Esophagus squamous epithelium (tissue), 5 donors: Measurements from ENCODE around the gene PRDM2. TPM values are rescaled to one million over a fixed set of nuclear protein-coding genes. Genes with fewer than 3 reads are reported as not detected.

Source experiments
- DNase-seq: peaks from one replicate; lab custom pipeline; 2025; lab: John Stamatoyannopoulos, UW
- H3K27ac ChIP-seq, 4 donors: fragments of 200-600 bp; sonication (generic); one replicate each; pipeline ENCODE4 v1.5.1; 2016 to 2019; ENCODE audit warnings: mild to moderate bottlenecking in 1 of 4
- H3K27me3 ChIP-seq, 4 donors: fragments of 200-600 bp; sonication (generic); 1 replicate in 3 of 4; 2 replicates in 1 of 4; pipeline versions ENCODE4 v1.5.1 to v1.6.0; 2017 to 2021; ENCODE audit warnings: antibody characterized with exemption in 1 of 4
- H3K36me3 ChIP-seq, 3 donors: fragments of 200-600 bp; sonication (generic); one replicate each; pipeline ENCODE4 v1.5.1; 2016 to 2019
- H3K4me1 ChIP-seq, 3 donors: fragments of 200-600 bp; sonication (generic); one replicate each; pipeline ENCODE4 v1.5.1; 2017 to 2019
- H3K4me3 ChIP-seq, 4 donors: fragments of 200-600 bp; sonication (generic); 1 replicate in 3 of 4; 2 replicates in 1 of 4; pipeline ENCODE4 v1.5.1; 2016 to 2019; ENCODE audit warnings: mild to moderate bottlenecking in 2 of 4, moderate library complexity in 1 of 4
- H3K9me3 ChIP-seq, 3 donors: fragments of 200-600 bp; sonication (generic); one replicate each; pipeline ENCODE4 v1.5.1; 2016 to 2019
- CTCF ChIP-seq, 6 experiments: fragments of 450-650 bp in 4 of 6; fragments of 200-600 bp in 2 of 6; sonication (generic) in 2 of 6; IDR thresholded peaks; one replicate each; pipeline ENCODE4 v1.5.1; 2016 to 2019; ENCODE audit warnings: antibody characterized with exemption in 6 of 6, mild to moderate bottlenecking in 4 of 6, moderate library complexity in 4 of 6
- POLR2A ChIP-seq, 4 donors: fragments of 450-650 bp; IDR thresholded peaks; one replicate each; pipeline ENCODE4 v1.6.1; 2017; ENCODE audit warnings: antibody characterized with exemption in 4 of 4, mild to moderate bottlenecking in 4 of 4, moderate library complexity in 3 of 4
- WGBS, 2 donors: methylation state at CpG; one replicate each; pipeline ENCODE4 v1.1.5; 2018; 5-methylcytosine and 5-hydroxymethylcytosine counted together
- intact Hi-C: fragments of 100-400 bp; cut with DNase I; formaldehyde crosslinking; loops from one replicate; pipeline ENCODE4 v1.15.0; 2022
- total RNA-seq, 4 donors: library from RNA; depleted of rRNA; stranded (reverse); fragments of >200 nt; gene quantifications; one replicate each; pipeline ENCODE4 v1.1.0, GENCODE V29; 2016
- donor health status: DM: yes; HTN: yes; CAD: no.

PRDM2 gene
- total RNA-seq, 4 donors from 2014 or later: 19.2 to 37.4 (median 26.2) TPM

GRCh38 chr1:13774121-13774520 is 74.1 kb downstream of the PRDM2 start:
- Histone ChIP-seq H3K27ac (no peak overlapping the region), H3K4me1 (peaks cover 0 to 10% (median 0%) of the 10 kb centered on the region in 3 donors), H3K27me3 (no peaks in the 10 kb centered on the region), H3K36me3 (peaks cover 13 to 72% (median 26%) of the 10 kb centered on the region in 3 donors), H3K9me3 (no peaks in the 10 kb centered on the region), H3K4me3 (no peak overlapping the region)
- intact Hi-C loops: no loop called here
- 93 to 94% methylated on average over 2 of the region's 2 CpGs for WGBS, 2 donors
- TF ChIP-seq POLR2A (IDR thresholded peaks at IDR 0.05) (no peak), CTCF (IDR thresholded peaks at IDR 0.05) (no peak)
- no peak for DNase-seq

DNA sequence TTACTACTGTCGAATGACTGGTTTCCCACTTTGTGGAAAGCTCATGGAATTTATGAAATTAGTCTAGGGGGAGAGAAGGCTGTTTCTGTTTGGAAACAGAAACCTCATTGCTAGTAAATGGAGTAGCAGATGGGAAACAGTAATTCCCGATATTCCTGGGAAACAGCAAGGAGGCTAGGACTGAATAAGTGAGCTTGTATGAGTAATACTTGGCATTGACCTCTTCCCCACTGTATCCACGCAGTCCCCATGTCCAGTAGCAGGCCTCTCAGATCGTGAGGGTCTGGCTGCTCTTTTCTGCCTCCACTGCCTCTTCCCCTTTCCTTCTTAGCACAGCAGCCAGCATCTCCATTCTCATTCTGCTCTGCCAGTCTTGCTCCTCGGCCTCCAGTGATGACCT is 75.5 kb downstream of the PRDM2 start:
- TF ChIP-seq POLR2A (IDR thresholded peaks at IDR 0.05) (no peak), CTCF (IDR thresholded peaks at IDR 0.05) (no peak)
- Histone ChIP-seq H3K36me3 (peaks cover 13 to 77% (median 26%) of the 10 kb centered on the region in 3 donors), H3K9me3 (no peaks in the 10 kb centered on the region), H3K4me3 (no peak overlapping the region), H3K27ac (no peak overlapping the region), H3K4me1 (peaks cover 0 to 7% (median 0%) of the 10 kb centered on the region in 3 donors), H3K27me3 (no peaks in the 10 kb centered on the region)
- no peak for DNase-seq
- intact Hi-C loops: no loop called here
- 78 to 79% methylated on average over 5 of the region's 5 CpGs for WGBS, 2 donors

DNA sequence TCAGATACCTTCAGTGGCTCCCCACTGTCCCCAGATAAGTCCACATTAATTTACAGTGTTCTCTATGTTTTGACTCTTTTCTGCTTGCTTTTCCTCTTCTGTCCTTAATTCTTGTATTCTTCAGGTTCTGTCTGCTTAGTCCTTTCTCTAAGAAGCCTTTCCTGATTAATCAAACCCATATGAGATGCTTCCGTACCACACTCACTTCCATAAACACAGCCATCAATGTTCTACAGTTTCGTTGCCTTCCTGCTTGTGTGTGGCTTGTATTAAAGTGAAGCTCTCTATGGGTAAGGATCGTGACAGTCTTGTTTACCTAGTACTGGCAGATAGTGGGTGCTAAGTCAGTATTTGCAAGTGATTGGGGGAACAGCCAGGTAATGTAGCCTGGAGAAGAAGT is 75.9 kb downstream of the PRDM2 start:
- peaks cover 0 to 12% (median 0%) of the 10 kb centered on the region in 3 donors for H3K4me1 ChIP-seq
- intact Hi-C loops: no loop called here
- DNase-seq: no peak
- H3K4me3 ChIP-seq: no peak overlapping the region
- H3K9me3 ChIP-seq: no peaks in the 10 kb centered on the region
- 76 to 98% methylated on average over 3 of the region's 3 CpGs for WGBS, 2 donors
- H3K36me3 ChIP-seq: peaks cover 13 to 82% (median 26%) of the 10 kb centered on the region in 3 donors
- H3K27ac ChIP-seq: no peak overlapping the region
- no peaks in the 10 kb centered on the region for H3K27me3 ChIP-seq
- TF ChIP-seq CTCF (IDR thresholded peaks at IDR 0.05) (no peak), POLR2A (IDR thresholded peaks at IDR 0.05) (no peak)

DNA sequence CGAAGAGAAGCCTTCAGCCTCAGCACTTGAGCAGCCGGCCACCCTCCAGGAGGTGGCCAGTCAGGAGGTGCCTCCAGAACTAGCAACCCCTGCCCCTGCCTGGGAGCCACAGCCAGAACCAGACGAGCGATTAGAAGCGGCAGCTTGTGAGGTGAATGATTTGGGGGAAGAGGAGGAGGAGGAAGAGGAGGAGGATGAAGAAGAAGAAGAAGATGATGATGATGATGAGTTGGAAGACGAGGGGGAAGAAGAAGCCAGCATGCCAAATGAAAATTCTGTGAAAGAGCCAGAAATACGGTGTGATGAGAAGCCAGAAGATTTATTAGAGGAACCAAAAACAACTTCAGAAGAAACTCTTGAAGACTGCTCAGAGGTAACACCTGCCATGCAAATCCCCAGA is 78.4 kb downstream of the PRDM2 start:
- H3K9me3 ChIP-seq: no peaks in the 10 kb centered on the region
- 89 to 97% methylated on average over 6 to 7 of the region's 7 CpGs for WGBS, 2 donors
- DNase-seq: no peak

GRCh38 chr1:13779930-13780329 is 79.9 kb downstream of the PRDM2 start:
- TF ChIP-seq POLR2A (IDR thresholded peaks at IDR 0.05) (no peak), CTCF (IDR thresholded peaks at IDR 0.05) (no peak)
- no peaks in the 10 kb centered on the region for H3K27me3 ChIP-seq
- no peak for DNase-seq
- intact Hi-C loops: no loop called here
- peaks cover 0 to 44% (median 30%) of the 10 kb centered on the region in 3 donors for H3K4me1 ChIP-seq
- H3K36me3 ChIP-seq: peaks cover 16 to 100% (median 26%) of the 10 kb centered on the region in 3 donors
- no peak overlapping the region for H3K4me3 ChIP-seq
- H3K27ac ChIP-seq: no peak overlapping the region
- H3K9me3 ChIP-seq: no peaks in the 10 kb centered on the region
- 75 to 77% methylated on average over 5 to 6 of the region's 6 CpGs for WGBS, 2 donors

More for the DNA sequence above, 78.4 kb downstream of the PRDM2 start:
- TF ChIP-seq CTCF (IDR thresholded peaks at IDR 0.05) (no peak), POLR2A (IDR thresholded peaks at IDR 0.05) (no peak)
- Histone ChIP-seq H3K27me3 (no peaks in the 10 kb centered on the region), H3K27ac (no peak overlapping the region), H3K36me3 (peaks cover 13 to 98% (median 26%) of the 10 kb centered on the region in 3 donors), H3K4me1 (peaks cover 0 to 29% (median 22%) of the 10 kb centered on the region in 3 donors), H3K4me3 (no peak overlapping the region)
- intact Hi-C loops: no loop called here
